G401 (cell line): ENCODE measurements around the gene SPIRE2. TPM values are rescaled to one million over a fixed set of nuclear protein-coding genes. Genes with fewer than 3 reads are reported as not detected.

Experiments used
- total RNA-seq: library from RNA; depleted of rRNA; stranded (reverse); fragments of >200 nt; shearing (Covaris generic); gene quantifications from 2 replicates; pipeline ENCODE4 v1.2.3, GENCODE V29; 2014; rRNA removed

Gene SPIRE2
- total RNA-seq, 1 experiment from 2014 or later = 21.7 TPM

Other genes starting within 250 kb of the SPIRE2 start
- gene DPEP1, start 214.8 kb upstream of the SPIRE2 start, total RNA-seq = 0.55 TPM in 1 of 2 replicates, not detected in the other
- 198 and 238 TPM in 2 replicates for gene CHMP1A, start 170.8 kb upstream of the SPIRE2 start, total RNA-seq
- gene SPATA33, start 170.6 kb upstream of the SPIRE2 start, total RNA-seq = 2.9 and 7.3 TPM in 2 replicates
- 57.2 and 58.8 TPM in 2 replicates for gene CDK10, start 141.8 kb upstream of the SPIRE2 start, total RNA-seq
- 94.8 and 114 TPM in 2 replicates for gene SPATA2L, start 126.8 kb upstream of the SPIRE2 start, total RNA-seq
- gene VPS9D1, start 107.6 kb upstream of the SPIRE2 start, total RNA-seq = 7.3 and 7.6 TPM in 2 replicates
- 7.8 and 19.9 TPM in 2 replicates for gene ZNF276, start 106.9 kb upstream of the SPIRE2 start, total RNA-seq
- gene FANCA, start 11.8 kb upstream of the SPIRE2 start, total RNA-seq = 24.0 and 36.2 TPM in 2 replicates
- 132 and 147 TPM in 2 replicates for gene TCF25, start 45.1 kb downstream of the SPIRE2 start, total RNA-seq
- gene MC1R, start 90.4 kb downstream of the SPIRE2 start, total RNA-seq = 17.2 and 20.1 TPM in 2 replicates
- gene TUBB3, start 94.9 kb downstream of the SPIRE2 start, total RNA-seq = 264 and 266 TPM in 2 replicates
- 122 and 167 TPM in 2 replicates for gene DEF8, start 120.3 kb downstream of the SPIRE2 start, total RNA-seq
- gene DBNDD1, start 191.0 kb downstream of the SPIRE2 start, total RNA-seq = 21.4 and 21.5 TPM in 2 replicates
- not detected in 2 replicates for gene PRDM7, start 248.9 kb downstream of the SPIRE2 start, total RNA-seq